Right hindlimb (tissue), 1 donor: ENCODE data around the gene AKR1C1.
"Not testable (repeated sequence)": the region's sequence is repeated elsewhere in the genome, so short reads cannot be mapped to it uniquely, and the experiment has no call there.

Experiments
- DNase-seq: peaks from one replicate; pipeline ENCODE4 v3.0.0-alpha.2; 2018

The AKR1C1 gene

DNA sequence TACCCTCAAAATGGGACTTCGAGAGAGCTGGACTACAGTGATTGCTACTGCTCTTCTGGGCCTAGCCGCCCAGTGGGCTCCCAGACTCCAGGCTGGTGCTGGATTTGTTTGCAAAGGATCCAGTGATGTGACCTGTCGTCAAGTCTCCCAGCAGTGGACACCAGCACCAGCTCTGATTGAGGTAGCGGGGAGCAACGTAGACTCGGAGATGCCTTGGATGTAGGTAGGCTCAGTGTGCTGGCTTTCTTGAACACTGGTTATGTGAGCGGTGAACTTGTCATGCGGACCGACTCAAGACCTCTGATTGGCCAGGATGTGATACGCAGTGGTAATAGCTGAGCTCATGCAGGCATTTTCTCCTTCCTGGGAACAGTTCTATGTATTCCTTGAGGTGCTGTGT is 21.0 kb downstream of the AKR1C1 start:
- no peak for DNase-seq

DNA sequence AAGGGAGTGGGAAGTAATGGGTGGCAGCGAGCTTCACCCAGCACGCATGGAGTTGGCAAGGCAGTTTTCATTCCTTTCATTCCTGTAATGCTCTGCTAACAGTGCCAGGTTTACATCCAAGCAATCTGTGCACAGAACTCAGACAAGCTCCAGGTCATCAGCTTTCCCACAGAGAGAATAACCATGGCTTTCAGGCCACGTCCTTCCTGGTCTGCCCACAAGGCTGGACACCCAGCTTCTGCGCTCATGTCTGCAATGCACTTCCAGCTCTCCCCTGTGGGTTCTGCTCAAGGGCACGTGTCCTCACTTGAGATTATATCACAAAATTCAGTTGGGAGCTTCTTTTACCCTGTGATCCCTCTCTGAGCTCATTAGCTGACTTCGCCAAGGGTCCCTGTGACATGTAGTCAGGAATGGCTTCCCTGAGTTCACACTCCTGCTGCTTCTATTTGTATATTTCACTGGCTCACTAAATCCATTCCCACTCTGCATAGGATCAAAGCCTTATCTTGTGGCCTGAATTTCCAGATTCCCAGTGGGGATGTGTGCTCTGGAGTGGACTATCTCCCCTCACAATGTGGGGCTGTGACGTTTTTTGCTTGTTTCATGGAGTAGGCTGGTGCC is 21.9 kb downstream of the AKR1C1 start:
- peak; percentile 30 for DNase-seq

DNA sequence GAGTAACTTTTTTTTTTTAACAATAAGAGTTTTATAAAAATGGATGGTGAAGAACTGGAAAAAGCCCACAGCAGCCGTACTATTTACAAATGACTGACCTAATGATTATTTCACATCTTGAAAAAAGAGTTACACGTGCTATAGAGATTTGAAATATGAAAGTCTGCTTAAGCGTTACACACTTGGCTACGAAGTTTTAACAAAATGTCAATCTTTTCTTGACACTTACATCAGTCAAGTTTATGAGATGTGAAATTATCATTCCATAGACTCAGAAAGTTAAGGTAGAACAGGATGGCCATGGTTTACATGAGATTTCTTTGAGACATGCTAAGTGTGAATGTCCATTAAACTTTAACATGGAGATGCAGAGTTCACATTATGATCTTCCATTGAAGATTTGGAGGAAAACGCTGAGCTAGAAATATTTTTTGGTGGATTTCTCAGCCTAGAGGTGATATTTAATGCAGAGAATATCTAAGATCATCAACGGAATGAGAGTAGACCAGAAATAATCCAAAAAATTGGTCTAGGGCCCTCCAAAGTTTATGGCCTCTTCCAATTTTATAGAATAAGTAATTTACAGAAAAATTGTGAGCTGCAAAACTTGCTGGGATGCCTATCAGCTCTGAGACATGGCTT is 24.9 kb downstream of the AKR1C1 start:
- DNase-seq: not testable (repeated sequence)

DNA sequence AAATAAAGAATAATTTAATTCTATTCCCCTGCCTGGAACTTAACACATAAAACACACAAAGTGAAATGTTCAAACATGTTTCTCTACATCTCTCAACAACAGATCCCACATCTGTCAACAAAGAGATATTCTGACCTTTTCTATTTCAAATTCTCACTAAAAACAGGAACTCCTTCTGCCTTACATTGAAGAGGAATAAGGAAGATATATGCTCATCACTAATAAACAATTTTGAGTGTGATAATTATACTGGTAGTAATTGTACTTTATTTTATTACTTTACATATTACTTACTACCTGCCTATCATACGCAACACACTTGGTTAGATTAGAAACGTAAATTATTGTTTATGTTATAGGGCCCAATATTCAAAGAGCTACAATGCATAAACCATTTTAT is 27.0 kb downstream of the AKR1C1 start:
- DNase-seq: no peak

DNA sequence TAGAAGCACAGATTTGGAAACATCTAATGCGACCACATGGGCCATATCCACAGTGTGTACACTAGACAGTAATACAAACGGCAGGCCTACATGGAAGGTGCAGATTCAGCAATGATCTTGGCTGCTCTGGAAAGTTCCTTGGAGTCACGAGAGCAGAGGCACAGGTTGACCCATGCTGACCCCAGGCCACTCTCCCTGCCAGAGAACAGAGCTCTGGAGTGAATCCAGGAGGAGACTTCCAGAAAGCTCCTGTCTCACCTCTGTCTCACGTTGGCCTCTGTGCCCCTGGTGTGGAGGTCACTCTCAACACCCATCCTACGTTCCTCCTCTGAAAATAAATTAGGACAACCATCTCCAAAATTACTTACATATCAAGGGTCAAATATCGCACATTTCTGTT is 28.2 kb downstream of the AKR1C1 start:
- not testable (repeated sequence) for DNase-seq

DNA sequence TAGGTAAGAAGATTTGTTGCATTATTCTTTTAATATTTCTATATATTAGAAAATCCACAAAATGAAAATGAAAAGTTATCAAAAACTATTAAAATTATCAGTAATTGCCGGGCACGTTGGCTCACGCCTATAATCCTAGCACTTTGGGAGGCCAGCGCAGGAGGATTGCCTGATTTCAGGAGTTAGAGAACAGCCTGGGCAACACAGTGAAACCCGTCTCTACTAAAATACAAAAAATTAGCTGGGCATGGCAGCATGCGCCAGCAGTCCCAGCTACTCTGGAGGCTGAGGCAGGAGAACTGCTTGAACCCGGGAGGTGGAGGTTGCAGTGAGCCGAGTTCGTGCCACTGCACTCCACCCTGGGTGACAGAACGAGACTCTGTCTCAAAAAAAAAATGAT is 29.3 kb downstream of the AKR1C1 start:
- not testable (repeated sequence) for DNase-seq

DNA sequence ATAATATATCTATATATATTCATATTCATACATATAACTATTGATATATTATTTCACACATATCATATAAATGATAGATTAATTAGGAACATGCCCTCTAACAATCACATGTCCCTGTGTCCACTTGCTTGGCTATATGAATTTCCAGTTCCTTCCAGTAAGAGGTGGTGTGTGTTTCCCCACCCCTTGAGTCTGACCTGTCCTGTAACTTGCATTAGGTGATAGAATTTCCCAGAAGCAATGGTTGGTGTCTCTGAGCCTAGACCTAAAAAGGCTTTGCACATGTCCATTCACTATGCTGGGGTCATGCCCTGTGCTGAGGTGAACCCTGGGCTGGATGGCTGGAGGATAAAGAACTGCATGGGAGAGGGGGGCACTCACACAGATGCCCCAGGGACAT is 31.0 kb downstream of the AKR1C1 start:
- DNase-seq: not testable (repeated sequence)

DNA sequence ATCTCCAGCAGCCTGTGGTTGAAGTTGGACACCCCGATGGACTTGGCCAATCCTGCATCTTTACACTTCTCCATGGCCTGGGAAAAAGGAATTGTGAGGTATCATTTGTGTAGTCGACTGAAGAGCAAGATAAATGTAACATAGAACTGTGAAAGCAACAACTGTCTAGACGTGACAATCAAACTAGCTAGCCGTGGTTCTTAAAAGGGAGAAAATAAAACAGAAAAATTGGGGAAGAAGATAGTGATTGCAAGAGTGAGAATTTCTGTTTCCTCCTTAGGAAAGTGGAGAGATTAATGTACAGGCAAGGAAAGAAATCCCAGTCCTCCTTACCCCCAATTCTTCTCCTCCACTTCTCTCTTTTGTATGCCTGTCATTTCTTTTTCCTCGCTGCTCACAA is 35.5 kb downstream of the AKR1C1 start:
- DNase-seq: no peak

DNA sequence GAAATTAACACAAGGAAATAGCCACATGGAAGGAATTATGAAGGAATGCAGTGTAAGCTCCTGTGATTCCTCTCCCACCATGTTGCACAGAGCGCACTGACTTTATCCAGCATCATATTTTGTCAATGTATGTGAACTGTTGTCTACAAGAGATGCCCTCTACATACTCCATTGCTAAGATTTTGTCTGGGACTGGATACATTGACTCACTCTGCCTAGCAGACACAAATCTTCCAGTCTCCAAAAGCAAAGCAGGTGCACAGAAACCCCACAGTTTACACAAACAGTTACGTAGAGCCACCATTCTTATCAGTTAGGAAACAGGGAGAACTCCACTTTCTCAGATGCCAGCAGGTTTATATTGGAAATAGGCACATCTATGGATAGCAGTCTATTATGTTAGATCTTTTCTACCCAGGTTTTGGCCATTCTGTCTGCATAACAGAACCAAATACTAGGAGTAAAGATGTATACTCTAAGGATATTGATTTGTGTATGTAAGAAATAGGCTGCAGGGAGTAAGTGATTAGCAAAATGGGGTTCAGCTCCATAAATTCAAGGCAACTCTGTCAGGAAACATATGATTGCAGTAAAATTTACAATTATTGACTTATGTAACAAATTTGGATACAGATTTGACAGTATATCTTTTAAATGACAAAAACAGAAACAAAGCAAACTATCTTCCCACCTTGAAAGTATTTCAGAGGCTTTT is 39.0 kb downstream of the AKR1C1 start:
- no peak for DNase-seq

DNA sequence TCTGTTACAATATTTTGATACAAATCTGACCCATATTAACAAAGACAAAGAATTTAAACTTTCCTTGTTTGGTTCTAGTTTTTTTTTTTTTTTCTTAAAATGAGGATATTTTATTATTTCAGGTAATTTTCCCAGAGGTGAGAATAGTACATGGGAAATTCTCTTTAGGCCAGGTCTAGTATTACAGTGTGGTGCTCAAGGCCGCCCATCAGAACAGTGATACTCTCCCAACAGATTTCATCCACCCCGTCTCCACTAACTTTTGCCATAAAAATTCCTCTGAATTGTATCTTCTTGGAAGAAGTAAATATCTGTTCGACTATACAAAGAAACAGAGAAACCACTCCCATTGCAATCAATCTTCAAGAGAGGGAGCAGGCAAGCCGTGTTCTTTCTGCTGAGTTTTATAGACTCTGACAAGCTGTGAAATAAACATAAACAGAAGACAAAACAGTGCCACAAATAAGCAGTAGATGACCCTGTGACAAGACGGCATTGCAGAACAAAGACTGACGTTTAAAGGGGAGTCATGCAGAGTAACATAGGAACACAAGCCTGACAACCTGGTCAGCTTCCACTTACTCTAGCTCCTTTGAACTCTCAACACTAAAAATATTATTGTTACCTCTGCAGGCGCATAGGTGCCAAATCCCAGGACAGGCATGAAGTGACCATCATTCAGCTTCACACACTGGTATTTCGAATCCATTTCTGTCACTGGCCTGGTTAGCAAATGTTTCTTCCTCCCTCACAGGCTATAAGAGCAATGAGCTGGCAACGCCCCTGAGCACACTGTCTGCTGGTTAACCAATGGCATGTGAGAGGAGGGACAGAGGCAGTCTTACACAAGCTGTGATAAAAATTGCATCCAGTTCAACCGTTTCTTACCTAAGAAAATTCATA is 40.2 kb downstream of the AKR1C1 start, which contains the start of gene AKR1C2:
Gene AKR1C2, minus strand, starts transcription at position 731 of the 903 bp plus-strand sequence. Its CDS starts 22 bp downstream, at position 709.
- not testable (repeated sequence) for DNase-seq

DNA sequence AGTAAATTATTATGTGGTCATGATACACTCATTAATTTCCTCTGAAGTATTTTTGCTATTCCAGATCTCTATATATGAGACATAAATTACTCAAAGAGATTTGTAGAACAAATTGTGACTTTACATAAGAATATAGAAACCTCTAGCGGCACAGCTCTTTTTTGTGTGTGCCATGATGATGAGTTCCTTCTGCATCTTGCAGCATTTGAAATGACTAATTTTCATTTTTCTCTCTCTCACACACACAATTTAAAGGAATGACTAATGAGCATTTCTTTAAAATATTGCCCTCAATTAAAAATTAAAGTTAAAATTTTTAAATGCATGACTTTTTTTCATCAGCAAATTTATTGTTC is 40.8 kb downstream of the AKR1C1 start:
- DNase-seq: not testable (repeated sequence)

DNA sequence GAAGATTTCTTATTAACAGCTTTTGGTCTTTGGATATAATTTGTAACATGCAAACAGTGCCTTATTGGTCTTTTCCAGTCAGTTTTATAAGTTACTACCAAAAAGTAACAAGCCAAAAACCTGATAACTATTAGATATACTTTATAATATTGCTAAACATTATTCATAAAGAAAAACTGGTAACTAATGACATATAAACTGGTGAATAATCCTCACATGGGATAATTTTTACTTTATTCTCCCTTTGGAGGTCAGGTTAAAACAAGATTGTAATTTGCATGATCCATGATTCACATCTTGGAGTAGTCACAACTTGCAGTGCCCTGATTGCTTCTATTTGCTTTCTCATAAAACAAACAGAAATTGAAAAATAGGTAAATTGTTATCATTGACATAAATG is 41.3 kb downstream of the AKR1C1 start:
- DNase-seq: not testable (repeated sequence)

DNA sequence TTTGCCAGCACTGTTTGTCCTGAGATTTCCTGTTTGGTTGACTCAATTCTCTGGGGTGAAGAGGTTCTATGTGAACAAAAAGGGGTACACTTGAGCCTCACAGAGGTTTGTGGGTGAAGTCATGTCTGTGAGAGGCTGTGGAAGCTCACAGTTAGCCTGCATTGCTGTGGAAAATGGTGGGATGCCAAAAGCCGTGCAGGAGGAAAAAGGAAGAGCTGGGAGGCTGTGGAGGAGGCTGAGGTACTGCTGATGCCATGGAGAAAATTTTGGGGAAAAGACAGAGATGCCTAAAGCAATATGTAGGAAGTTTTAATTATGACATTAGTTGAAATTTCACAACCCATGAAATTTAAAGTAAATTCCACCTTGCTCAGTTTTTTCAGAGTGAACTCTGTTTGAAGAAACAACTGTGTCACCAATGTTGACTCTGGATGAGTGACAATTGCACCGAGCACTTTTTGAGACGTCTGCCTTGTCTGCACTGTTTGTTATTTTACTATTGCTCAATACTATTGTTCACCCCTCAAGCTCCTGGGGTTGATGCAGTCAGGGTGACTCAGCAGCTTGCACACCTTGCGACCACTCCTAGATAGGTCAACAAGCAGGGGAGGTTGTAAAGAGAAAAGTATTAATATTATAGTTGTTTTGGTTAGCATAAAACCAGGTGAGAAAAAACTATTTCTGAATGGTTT is 45.8 kb downstream of the AKR1C1 start:
- DNase-seq: not testable (repeated sequence)

DNA sequence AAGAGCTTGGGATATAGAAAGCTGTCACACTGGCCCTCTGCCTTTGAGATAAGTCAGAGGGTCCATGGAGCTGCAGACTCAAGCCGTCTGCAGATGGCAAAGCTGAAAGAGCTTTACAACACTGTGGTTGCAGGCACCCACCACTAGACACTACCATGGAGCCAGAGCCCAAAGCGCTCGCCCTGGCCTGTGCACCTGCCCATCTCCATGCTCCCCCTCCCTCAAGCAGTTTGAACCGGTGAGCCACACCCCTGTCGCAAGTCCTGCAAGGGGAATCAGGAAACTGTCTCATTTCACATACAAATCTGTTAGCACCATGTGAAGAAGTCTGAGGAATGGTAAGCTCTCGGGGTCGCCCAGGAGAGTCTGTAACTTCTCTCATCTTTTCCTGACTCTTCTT is 46.8 kb downstream of the AKR1C1 start:
- not testable (repeated sequence) for DNase-seq

DNA sequence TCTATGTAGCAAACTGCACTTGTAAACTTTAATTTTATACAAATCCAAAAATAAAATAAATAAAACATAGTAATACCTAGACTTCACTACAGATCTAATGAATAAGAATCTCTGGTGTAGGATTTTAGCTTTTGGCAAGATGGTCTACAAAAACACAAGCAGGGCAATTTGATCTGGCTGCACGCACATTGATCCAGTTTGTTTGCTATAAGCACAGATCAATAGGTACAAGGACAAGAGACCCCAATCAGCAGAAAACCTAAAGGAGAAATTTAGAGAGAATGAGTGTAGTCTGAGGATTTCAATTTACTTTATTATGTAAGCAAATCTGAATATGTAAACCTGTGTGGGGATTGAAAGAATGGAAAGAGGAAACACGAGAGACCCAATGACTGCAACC is 48.2 kb downstream of the AKR1C1 start:
- not testable (repeated sequence) for DNase-seq

DNA sequence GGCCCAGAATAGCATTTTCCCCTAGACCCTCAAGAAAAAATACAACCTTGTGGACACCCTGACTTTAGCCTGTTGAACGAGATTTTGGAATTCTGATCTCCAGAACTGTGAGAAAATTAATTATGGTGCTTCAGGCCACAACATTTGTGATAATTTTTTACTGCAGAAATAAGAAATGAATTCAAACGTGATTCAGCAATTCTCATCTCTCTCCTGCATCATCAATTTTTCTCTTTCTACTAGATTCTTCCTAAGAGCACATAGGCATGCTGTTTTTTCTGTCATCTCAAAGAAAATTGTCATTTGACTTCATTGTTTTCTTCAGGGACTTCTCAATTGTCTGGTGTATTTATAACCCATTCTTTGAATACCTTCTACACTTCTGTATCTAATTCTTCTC is 49.4 kb downstream of the AKR1C1 start:
- no peak for DNase-seq

DNA sequence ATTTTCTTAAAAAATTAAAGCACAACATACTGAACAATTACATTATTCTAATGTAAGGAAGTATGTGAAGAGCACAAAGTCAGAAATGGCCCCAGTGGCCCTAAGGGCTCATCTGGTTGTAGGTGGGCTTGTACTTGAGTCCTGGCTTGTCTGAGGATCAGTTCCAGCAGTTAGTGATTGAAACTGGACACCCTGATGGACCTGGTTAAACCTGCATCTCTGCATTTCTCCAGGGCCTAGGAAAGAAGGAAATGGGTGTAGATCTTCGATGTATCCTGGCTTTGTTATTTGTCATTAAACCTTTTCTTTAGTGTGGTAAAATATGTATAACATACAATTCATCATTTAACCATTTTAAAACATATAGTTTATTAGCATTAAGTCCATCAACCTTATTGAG is 50.2 kb downstream of the AKR1C1 start:
- DNase-seq: no peak

DNA sequence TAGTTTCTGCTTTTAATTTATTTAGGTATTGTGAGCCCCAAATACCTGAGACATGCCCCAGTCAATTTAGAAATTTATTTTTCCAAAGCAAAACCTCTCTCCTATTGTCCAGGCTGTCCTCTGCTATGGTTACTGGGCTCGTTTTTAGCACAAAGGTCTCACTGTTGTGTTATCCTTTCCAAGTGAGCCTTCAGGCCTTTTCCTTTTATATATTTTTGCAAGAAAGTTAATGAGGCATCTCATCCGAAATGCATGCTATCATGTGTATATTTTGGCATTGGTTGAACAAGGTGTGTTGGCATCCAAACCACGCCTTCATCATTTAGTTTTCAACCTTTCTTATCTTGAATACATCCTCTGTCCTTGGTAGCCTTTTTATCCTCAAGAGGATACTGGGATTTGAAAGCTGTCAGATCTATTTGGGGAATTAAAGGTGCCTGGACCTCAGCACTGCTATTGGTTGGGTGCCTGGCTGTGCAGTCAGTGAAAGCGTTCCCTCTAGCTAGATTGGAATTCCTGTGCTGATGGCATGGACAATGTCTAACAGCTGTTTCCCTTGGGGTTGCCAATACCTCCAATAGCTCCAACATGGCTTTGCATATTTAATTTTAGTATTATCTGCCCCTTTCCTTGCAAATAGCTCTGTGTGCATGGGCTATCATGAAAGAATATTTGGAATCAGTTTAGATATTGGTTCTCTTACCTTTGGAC is 51.1 kb downstream of the AKR1C1 start:
- DNase-seq: not testable (repeated sequence)

DNA sequence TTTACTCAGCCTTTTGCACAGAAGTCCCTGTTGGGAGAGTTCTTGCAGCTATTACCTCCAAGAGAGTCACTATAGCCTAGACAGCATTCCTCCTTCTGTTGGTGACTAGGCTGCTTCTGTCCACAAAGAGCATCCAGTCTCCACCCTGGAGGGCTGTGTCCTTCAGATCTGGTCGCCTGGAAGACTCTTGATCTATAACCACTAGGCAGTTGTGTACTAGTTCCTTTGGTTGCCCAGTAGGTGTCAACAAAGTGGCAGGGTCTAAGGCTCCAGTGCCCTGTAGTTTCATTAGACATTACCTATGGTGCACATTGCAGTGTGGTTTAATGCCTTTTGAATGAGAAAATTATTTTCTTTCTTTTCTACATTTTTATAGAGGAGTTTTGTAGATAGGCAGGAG is 51.7 kb downstream of the AKR1C1 start:
- no peak for DNase-seq

DNA sequence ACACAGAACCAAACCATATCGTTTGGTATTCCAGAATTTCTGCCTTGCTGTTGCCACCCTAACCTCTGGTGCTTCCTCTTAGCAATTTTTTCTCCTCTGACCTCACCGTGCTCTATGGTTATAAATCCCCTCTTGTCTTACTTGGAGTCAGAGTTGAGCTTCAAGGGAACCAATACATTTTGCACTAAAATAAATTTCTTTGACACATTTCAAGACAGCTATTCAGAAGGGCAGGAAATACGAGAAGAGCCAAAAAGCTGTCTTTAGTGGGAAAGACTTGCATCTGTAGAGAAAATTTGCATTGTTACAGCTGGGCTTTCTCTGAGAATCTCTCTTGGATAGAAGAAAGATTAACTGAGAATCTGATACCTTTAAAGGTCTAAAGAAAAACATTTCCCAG is 54.9 kb downstream of the AKR1C1 start:
- no peak for DNase-seq

DNA sequence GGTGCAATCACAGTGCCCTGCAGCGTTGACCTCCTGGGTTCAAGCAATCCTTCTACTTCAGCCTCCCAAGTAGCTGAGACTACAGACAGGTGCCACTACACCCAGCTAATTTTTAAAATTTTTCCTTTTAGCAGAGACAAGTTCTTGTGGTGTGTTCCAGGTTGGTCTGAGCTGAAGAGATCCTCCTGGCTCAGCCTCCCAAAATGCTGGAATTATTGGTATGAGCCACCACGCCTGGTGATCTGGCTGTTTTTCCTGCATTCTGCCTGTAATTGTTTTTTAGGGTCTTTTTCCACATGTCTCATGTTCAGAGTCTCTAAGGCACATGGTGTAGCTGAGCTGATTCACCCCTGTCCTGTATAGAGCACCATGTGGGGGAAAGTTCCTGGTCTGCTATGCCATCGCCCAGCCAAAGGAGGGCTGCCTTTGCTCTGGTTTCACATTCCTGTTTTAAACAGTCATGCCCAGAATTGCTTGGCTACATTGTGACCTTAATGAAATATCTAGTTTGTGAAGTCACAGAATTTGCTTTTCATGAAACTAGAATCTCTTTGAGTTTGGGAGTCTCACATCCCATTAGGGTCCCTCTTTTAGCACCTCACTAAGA is 55.6 kb downstream of the AKR1C1 start:
- DNase-seq: not testable (repeated sequence)
